Activated CD4-positive, alpha-beta T cell treated with anti-CD3 and anti-CD28 coated beads for 1 hour (primary cell): ENCODE data around the gene WHRN.

Experiments used
- DNase-seq: peaks from one replicate; pipeline ENCODE4 v3.0.0-alpha.2; 2020

WHRN gene

GRCh38 chr9:114491430-114492003, 13.8 kb downstream of the WHRN start:
- DNase-seq, result no peak

- no peak for DNase-seq
These were observed 15.3 kb downstream of the WHRN start for GRCh38 chr9:114489928-114490327.

- DNase-seq, result no peak
These were observed 16.7 kb downstream of the WHRN start for GRCh38 chr9:114488398-114489129.

GRCh38 chr9:114487607-114488300, 17.5 kb downstream of the WHRN start:
- DNase-seq, result peak; percentile 19

- DNase-seq, result no peak
These were observed 18.9 kb downstream of the WHRN start for GRCh38 chr9:114486205-114486963.

GRCh38 chr9:114484854-114485443, 20.3 kb downstream of the WHRN start:
- peak; percentile 15 for DNase-seq

GRCh38 chr9:114484215-114484853, 20.9 kb downstream of the WHRN start:
- DNase-seq, result no peak

GRCh38 chr9:114483499-114483898, 21.8 kb downstream of the WHRN start:
- DNase-seq, result no peak

- no peak for DNase-seq
These were observed 22.7 kb downstream of the WHRN start for GRCh38 chr9:114482593-114482992.

- DNase-seq, result no peak
These were observed 23.5 kb downstream of the WHRN start for GRCh38 chr9:114481789-114482188.

- DNase-seq, result no peak
These were observed 24.4 kb downstream of the WHRN start for GRCh38 chr9:114480746-114481435.

GRCh38 chr9:114478871-114479270, 26.4 kb downstream of the WHRN start:
- no peak for DNase-seq

GRCh38 chr9:114478459-114478858, 26.8 kb downstream of the WHRN start:
- DNase-seq, result no peak

- DNase-seq, result no peak
These were observed 27.6 kb downstream of the WHRN start for GRCh38 chr9:114477642-114478041.

- no peak for DNase-seq
These were observed 28.3 kb downstream of the WHRN start for GRCh38 chr9:114476891-114477469.

GRCh38 chr9:114475412-114476135, 29.7 kb downstream of the WHRN start:
- no peak for DNase-seq

GRCh38 chr9:114474425-114474824, 30.8 kb downstream of the WHRN start:
- DNase-seq, result no peak

GRCh38 chr9:114473447-114473801, 31.8 kb downstream of the WHRN start:
- DNase-seq, result no peak

- DNase-seq, result no peak
These were observed 32.4 kb downstream of the WHRN start for GRCh38 chr9:114472765-114473446.

- DNase-seq, result no peak
These were observed 34.1 kb downstream of the WHRN start for GRCh38 chr9:114471157-114471556.
